HepG2 (cell line): ENCODE measurements around the gene PHF13. TPM values are rescaled to one million over a fixed set of nuclear protein-coding genes. Genes with fewer than 3 reads are reported as not detected.

Source experiments
- BORCS8-MEF2B ChIP-seq: sonication (generic); formaldehyde crosslinking; IDR thresholded peaks from 2 replicates; pipeline ENCODE4 v1.8.0; 2022; ENCODE audit warnings: mild to moderate bottlenecking, missing genetic modification reagents
- GATA4 ChIP-seq: sonication (generic); IDR thresholded peaks from 2 replicates; pipeline ENCODE4 v1.6.1; 2016; ENCODE audit warnings: antibody characterized with exemption, low read depth, borderline replicate concordance
- GTF3A ChIP-seq: sonication (generic); formaldehyde crosslinking; conservative IDR thresholded peaks from 2 replicates; pipeline ENCODE4 v1.4.0; 2020; ENCODE audit warnings: mild to moderate bottlenecking, missing genetic modification reagents
- SAFB2 ChIP-seq: sonication (generic); formaldehyde crosslinking; IDR thresholded peaks from 2 replicates; pipeline ENCODE4 v1.5.1; 2020; ENCODE audit warnings: missing genetic modification reagents, low read depth, mild to moderate bottlenecking, borderline replicate concordance
- SKI ChIP-seq: fragments of 450-650 bp; IDR thresholded peaks from one replicate; pipeline ENCODE4 v1.6.1; 2018; ENCODE audit warnings: mild to moderate bottlenecking; ENCODE audit not compliant: partially characterized antibody
- TBL1XR1 ChIP-seq: fragments of 150-350 bp; IDR thresholded peaks from 2 replicates; pipeline ENCODE4 v1.6.1; 2014; ENCODE audit warnings: borderline replicate concordance, low read length; ENCODE audit not compliant: partially characterized antibody
- TBX2 ChIP-seq: sonication (generic); formaldehyde crosslinking; IDR thresholded peaks from 2 replicates; pipeline ENCODE4 v1.5.0; 2020; ENCODE audit warnings: missing genetic modification reagents, mild to moderate bottlenecking, borderline replicate concordance
- ZNF33B ChIP-seq: sonication (generic); formaldehyde crosslinking; IDR thresholded peaks from 2 replicates; pipeline ENCODE4 v1.5.1; 2020; ENCODE audit warnings: mild to moderate bottlenecking, missing genetic modification reagents
- ZNF547 ChIP-seq: sonication (generic); formaldehyde crosslinking; IDR thresholded peaks from 2 replicates; pipeline ENCODE4 v1.5.1; 2020; ENCODE audit warnings: mild to moderate bottlenecking, missing genetic modification reagents
- ZNF709 ChIP-seq: sonication (generic); formaldehyde crosslinking; IDR thresholded peaks from 2 replicates; pipeline ENCODE4 v1.5.0; 2020; ENCODE audit warnings: mild to moderate bottlenecking, missing genetic modification reagents
- ZNF746 ChIP-seq: sonication (generic); formaldehyde crosslinking; IDR thresholded peaks from 2 replicates; pipeline ENCODE4 v1.8.0; 2022; ENCODE audit warnings: mild to moderate bottlenecking, missing genetic modification reagents
- ZNF790 ChIP-seq: sonication (generic); formaldehyde crosslinking; IDR thresholded peaks from 2 replicates; pipeline ENCODE4 v1.8.0; 2022; ENCODE audit warnings: missing genetic modification reagents, mild to moderate bottlenecking, borderline replicate concordance
- ZNF792 ChIP-seq: IDR thresholded peaks from 2 replicates; pipeline ENCODE4 v1.6.1; 2016
- polyA plus RNA-seq, 8 experiments: library from polyadenylated mRNA; depleted of rRNA in 3 of 8; stranded (reverse) in 7 of 8; unstranded in 1 of 8; fragments of >200 nt; fragmentation: Illumina TruSeq in 4 of 8; extraction: Trizol in 4 of 8; gene quantifications; 2 replicates each; pipeline versions ENCODE4 v1.2.1 to v1.2.3, GENCODE V29; 2011 to 2016; ENCODE audit warnings: low read depth in 4 of 8, missing spikeins in 1 of 8, mixed read lengths in 1 of 8; ENCODE audit not compliant: insufficient read depth in 1 of 8
- total RNA-seq, 5 experiments: library from RNA; depleted of rRNA; stranded (reverse); fragments of >200 nt; fragmentation: Illumina TruSeq; extraction: Trizol; gene quantifications; 2 replicates each; pipeline ENCODE4 v1.2.3, GENCODE V29; 2016; ENCODE audit warnings: low read depth in 1 of 5
- TF ChIP-seq, protein P1 (sequence below): sonication (generic); formaldehyde crosslinking; IDR thresholded peaks from 2 replicates; pipeline ENCODE4 v1.4.0; 2020; ENCODE audit warnings: missing genetic modification reagents
- TF ChIP-seq, protein P2 (sequence below): sonication (generic); formaldehyde crosslinking; IDR thresholded peaks from 2 replicates; pipeline ENCODE4 v1.4.0; 2020; ENCODE audit warnings: missing genetic modification reagents; ENCODE audit errors: not compliant biosample characterization
- TF ChIP-seq, protein P3 (sequence below): sonication (generic); formaldehyde crosslinking; IDR thresholded peaks from 2 replicates; pipeline ENCODE4 v1.4.0; 2020; ENCODE audit warnings: missing genetic modification reagents

Gene PHF13
- total and polyA plus RNA-seq, 2 of the 13 experiments (the other 11 are each of a cell fraction or from before 2014, with no cell fraction given) = 4.7 to 7.4 TPM

DNA sequence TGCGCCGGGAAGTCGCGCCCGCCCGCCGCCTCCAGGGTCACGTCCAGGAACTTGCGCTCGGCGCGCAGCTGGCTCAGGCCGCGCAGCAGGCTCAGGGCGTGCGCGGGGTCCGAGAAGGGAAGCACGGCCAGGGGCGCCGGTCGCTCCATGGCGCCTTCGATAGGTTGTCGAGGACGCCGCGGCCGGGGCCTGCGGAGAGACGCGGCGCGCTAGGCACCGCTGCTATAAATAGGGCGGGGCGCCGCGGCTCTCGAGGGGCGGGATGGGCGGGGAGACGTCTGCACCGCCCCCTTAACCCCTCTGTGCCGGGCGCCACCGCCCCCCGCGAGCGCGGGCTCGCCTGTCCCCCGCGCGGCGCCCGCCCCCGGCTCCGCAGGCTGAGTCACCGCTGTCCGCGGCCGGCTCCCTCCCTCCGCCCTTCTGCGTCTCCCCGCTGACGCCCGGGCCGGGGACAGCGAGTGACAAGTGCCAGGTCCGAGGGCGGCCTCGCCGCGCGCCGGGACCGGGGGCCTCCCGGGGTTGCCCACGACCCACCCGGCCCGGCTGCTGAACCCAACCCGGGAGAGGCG, 10.8 kb upstream of the PHF13 start, which contains the start of gene KLHL21 (continued):
- TF ChIP-seq ZNF790 (CRISPR knock-in tag) = 0 out of 2 replicates have a peak, but pooled peaks have one; percentile 12
- TF ChIP-seq, protein P1, sequence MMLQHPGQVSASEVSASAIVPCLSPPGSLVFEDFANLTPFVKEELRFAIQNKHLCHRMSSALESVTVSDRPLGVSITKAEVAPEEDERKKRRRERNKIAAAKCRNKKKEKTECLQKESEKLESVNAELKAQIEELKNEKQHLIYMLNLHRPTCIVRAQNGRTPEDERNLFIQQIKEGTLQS (CRISPR knock-in tag) = peak; percentile 80
- TF ChIP-seq ZNF709 (CRISPR knock-in tag) = peak; percentile 89
- 0 out of 2 replicates have a peak, but pooled peaks have one; percentile 53 for TF ChIP-seq GATA4
- TF ChIP-seq GTF3A (CRISPR knock-in tag) = no peak
- TF ChIP-seq ZNF746 (CRISPR knock-in tag) = 0 out of 2 replicates have a peak, but pooled peaks have one; percentile 77
- peak; percentile 61 for TF ChIP-seq ZNF792 (CRISPR knock-in tag)
- peak; percentile 73 for TF ChIP-seq SKI
- 0 out of 2 replicates have a peak, but pooled peaks have one; percentile 81 for TF ChIP-seq SAFB2
- TF ChIP-seq, protein P2, sequence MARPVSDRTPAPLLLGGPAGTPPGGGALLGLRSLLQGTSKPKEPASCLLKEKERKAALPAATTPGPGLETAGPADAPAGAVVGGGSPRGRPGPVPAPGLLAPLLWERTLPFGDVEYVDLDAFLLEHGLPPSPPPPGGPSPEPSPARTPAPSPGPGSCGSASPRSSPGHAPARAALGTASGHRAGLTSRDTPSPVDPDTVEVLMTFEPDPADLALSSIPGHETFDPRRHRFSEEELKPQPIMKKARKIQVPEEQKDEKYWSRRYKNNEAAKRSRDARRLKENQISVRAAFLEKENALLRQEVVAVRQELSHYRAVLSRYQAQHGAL = peak; percentile 8
- TF ChIP-seq, protein P3, sequence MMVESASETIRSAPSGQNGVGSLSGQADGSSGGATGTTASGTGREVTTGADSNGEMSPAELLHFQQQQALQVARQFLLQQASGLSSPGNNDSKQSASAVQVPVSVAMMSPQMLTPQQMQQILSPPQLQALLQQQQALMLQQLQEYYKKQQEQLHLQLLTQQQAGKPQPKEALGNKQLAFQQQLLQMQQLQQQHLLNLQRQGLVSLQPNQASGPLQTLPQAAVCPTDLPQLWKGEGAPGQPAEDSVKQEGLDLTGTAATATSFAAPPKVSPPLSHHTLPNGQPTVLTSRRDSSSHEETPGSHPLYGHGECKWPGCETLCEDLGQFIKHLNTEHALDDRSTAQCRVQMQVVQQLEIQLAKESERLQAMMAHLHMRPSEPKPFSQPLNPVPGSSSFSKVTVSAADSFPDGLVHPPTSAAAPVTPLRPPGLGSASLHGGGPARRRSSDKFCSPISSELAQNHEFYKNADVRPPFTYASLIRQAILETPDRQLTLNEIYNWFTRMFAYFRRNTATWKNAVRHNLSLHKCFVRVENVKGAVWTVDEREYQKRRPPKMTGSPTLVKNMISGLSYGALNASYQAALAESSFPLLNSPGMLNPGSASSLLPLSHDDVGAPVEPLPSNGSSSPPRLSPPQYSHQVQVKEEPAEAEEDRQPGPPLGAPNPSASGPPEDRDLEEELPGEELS (CRISPR knock-in tag) = peak; percentile 17; the same call in 1 of the 2 replicates
- TF ChIP-seq ZNF33B (CRISPR knock-in tag) = no peak
- TF ChIP-seq BORCS8-MEF2B = peak; percentile 64; the same call in 1 of the 2 replicates
- peak; percentile 51; the same call in 1 of the 2 replicates for TF ChIP-seq TBX2 (CRISPR knock-in tag)
- TF ChIP-seq ZNF547 (CRISPR knock-in tag) = no peak; the same call in 1 of the 2 replicates
- peak; percentile 35 for TF ChIP-seq TBL1XR1
- TF ChIP-seq, all 625 proteins: peak for 135
